HEK293 (cell line): Measurements from ENCODE around the gene MAPK12.

Experiments
- CTCF ChIA-PET: fragments of 350-600 bp; formaldehyde crosslinking; extraction: SDS; loops from one replicate; lab custom pipeline; 2021; ENCODE audit warnings: antibody characterized with exemption; lab: Yijun Ruan, JAX
- POLR2A ChIA-PET: fragments of 300-600 bp; formaldehyde crosslinking; extraction: SDS; loops from one replicate; lab custom pipeline; 2020; ENCODE audit warnings: antibody characterized with exemption, inconsistent platforms; lab: Yijun Ruan, JAX
- H3K27ac ChIP-seq: fragments of 200-500 bp; sonication (Bioruptor generic); 2 replicates; pipeline ENCODE4 v1.5.1; 2014; ENCODE audit warnings: low read depth, low read length, control low read depth, inconsistent platforms; ENCODE audit errors: extremely low read depth
- H3K36me3 ChIP-seq, 2 experiments: fragments of 200-500 bp in 1 of 2; sonication (Bioruptor generic) in 1 of 2; 1 replicate in 1 of 2; 2 replicates in 1 of 2; pipeline ENCODE4 v1.5.1; 2014 to 2017; ENCODE audit warnings: inconsistent platforms in 2 of 2, low read length in 2 of 2; ENCODE audit not compliant: control insufficient read depth in 2 of 2, insufficient read depth in 1 of 2
- H3K4me1 ChIP-seq: fragments of 200-500 bp; sonication (Bioruptor generic); 2 replicates; pipeline ENCODE4 v1.5.1; 2014; ENCODE audit warnings: mild to moderate bottlenecking, low read length, inconsistent platforms; ENCODE audit not compliant: control insufficient read depth, insufficient read depth
- H3K4me3 ChIP-seq: 2 replicates; pipeline ENCODE4 v1.5.1; 2011; ENCODE audit warnings: low read depth, mild to moderate bottlenecking, control low read depth, low read length, moderate library complexity
- H3K9me3 ChIP-seq: fragments of 200-500 bp; sonication (Bioruptor generic); 2 replicates; pipeline ENCODE4 v1.5.1; 2014; ENCODE audit warnings: low read depth, low read length, inconsistent platforms; ENCODE audit not compliant: control insufficient read depth, insufficient read depth
- BCL11B ChIP-seq: fragments of 450-650 bp; formaldehyde crosslinking; IDR thresholded peaks from 2 replicates; pipeline ENCODE4 v1.5.1; 2016; ENCODE audit warnings: low read depth, missing biosample characterization, missing genetic modification characterization
- CTCF ChIP-seq: fragments of 450-650 bp; formaldehyde crosslinking; IDR thresholded peaks from 2 replicates; pipeline ENCODE4 v1.5.1; 2016; ENCODE audit warnings: missing biosample characterization, missing genetic modification characterization
- GLIS1 ChIP-seq: fragments of 450-650 bp; formaldehyde crosslinking; IDR thresholded peaks from 2 replicates; pipeline ENCODE4 v1.5.1; 2016; ENCODE audit warnings: missing biosample characterization, missing genetic modification characterization
- KLF10 ChIP-seq: fragments of 450-650 bp; IDR thresholded peaks from 2 replicates; pipeline ENCODE4 v1.5.1; 2018; ENCODE audit warnings: missing biosample characterization, mild to moderate bottlenecking, missing genetic modification characterization
- OSR2 ChIP-seq: fragments of 450-650 bp; formaldehyde crosslinking; IDR thresholded peaks from 2 replicates; pipeline ENCODE4 v1.5.1; 2016; ENCODE audit warnings: missing biosample characterization, missing genetic modification characterization
- PRDM4 ChIP-seq: fragments of 450-650 bp; formaldehyde crosslinking; IDR thresholded peaks from 2 replicates; pipeline ENCODE4 v1.5.1; 2017; ENCODE audit warnings: missing biosample characterization, missing genetic modification characterization
- SCRT1 ChIP-seq: fragments of 450-650 bp; formaldehyde crosslinking; IDR thresholded peaks from 2 replicates; pipeline ENCODE4 v1.5.1; 2016; ENCODE audit warnings: missing biosample characterization, missing genetic modification characterization, borderline replicate concordance
- SCRT2 ChIP-seq: fragments of 450-650 bp; formaldehyde crosslinking; IDR thresholded peaks from 2 replicates; pipeline ENCODE4 v1.5.1; 2016; ENCODE audit warnings: missing biosample characterization, missing genetic modification characterization
- YY1 ChIP-seq: fragments of 450-650 bp; formaldehyde crosslinking; IDR thresholded peaks from 2 replicates; pipeline ENCODE4 v1.5.1; 2018; ENCODE audit warnings: missing biosample characterization, missing genetic modification characterization
- ZEB2 ChIP-seq: fragments of 450-650 bp; formaldehyde crosslinking; IDR thresholded peaks from 2 replicates; pipeline ENCODE4 v1.5.1; 2016; ENCODE audit warnings: missing biosample characterization, missing genetic modification characterization
- ZIC2 ChIP-seq: fragments of 450-650 bp; formaldehyde crosslinking; IDR thresholded peaks from 2 replicates; pipeline ENCODE4 v1.5.1; 2016; ENCODE audit warnings: missing biosample characterization, missing genetic modification characterization
- ZNF239 ChIP-seq: fragments of 450-650 bp; formaldehyde crosslinking; IDR thresholded peaks from 2 replicates; pipeline ENCODE4 v1.5.1; 2016; ENCODE audit warnings: missing biosample characterization, missing genetic modification characterization
- ZNF514 ChIP-seq: fragments of 450-650 bp; formaldehyde crosslinking; IDR thresholded peaks from 2 replicates; pipeline ENCODE4 v1.5.1; 2016; ENCODE audit warnings: missing biosample characterization, missing genetic modification characterization
- ZNF654 ChIP-seq: fragments of 450-650 bp; formaldehyde crosslinking; IDR thresholded peaks from 2 replicates; pipeline ENCODE4 v1.5.1; 2016; ENCODE audit warnings: low read depth, missing biosample characterization, missing genetic modification characterization
- ZNF776 ChIP-seq: fragments of 450-650 bp; formaldehyde crosslinking; IDR thresholded peaks from 2 replicates; pipeline ENCODE4 v1.5.0; 2017; ENCODE audit warnings: missing biosample characterization, missing genetic modification characterization, borderline replicate concordance
- TF ChIP-seq, protein P1 (sequence below): fragments of 450-650 bp; formaldehyde crosslinking; IDR thresholded peaks from 2 replicates; pipeline ENCODE4 v1.5.1; 2016; ENCODE audit warnings: missing biosample characterization, missing genetic modification characterization

Gene MAPK12

GRCh38 chr22:50242406-50242949, 19.0 kb downstream of the MAPK12 start (continued):
- peak; percentile 68 for TF ChIP-seq PRDM4
- TF ChIP-seq, protein P1, sequence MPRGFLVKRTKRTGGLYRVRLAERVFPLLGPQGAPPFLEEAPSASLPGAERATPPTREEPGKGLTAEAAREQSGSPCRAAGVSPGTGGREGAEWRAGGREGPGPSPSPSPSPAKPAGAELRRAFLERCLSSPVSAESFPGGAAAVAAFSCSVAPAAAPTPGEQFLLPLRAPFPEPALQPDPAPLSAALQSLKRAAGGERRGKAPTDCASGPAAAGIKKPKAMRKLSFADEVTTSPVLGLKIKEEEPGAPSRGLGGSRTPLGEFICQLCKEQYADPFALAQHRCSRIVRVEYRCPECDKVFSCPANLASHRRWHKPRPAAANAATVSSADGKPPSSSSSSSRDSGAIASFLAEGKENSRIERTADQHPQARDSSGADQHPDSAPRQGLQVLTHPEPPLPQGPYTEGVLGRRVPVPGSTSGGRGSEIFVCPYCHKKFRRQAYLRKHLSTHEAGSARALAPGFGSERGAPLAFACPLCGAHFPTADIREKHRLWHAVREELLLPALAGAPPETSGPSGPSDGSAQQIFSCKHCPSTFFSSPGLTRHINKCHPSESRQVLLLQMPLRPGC = peak; percentile 44; the same call in 1 of the 2 replicates
- TF ChIP-seq ZEB2 = peak; percentile 26; the same call in 1 of the 2 replicates
- TF ChIP-seq OSR2 (tag by site-specific recombination) = peak; percentile 82

DNA sequence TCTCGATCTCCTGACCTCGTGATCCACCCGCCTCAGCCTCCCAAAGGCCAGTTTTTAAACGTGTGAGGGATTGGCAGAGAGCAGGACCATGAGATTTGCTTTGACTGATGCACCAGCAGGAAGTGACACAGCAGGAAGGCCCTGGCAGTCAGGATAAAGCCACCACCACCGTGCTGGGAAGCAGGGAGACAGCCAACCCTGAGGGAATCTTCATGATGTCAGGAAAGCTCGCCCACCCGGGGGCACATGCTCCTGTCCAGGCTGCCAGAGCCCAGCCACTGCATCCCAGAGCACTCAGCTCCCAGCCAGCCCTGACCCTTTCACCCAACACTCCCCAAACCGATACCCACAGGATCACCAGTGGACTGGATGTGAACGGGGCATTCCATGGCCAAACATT, 22.7 kb downstream of the MAPK12 start:
- Histone ChIP-seq H3K27ac (no peak overlapping the region), H3K4me1 (no peaks in the 10 kb centered on the region), H3K9me3 (no peaks in the 10 kb centered on the region), H3K4me3 (no peak overlapping the region), H3K36me3 (peaks cover 21 to 58% of the 10 kb centered on the region in 2 experiments; a peak in 2 of 3 replicates)
- ChIA-PET CTCF (interaction anchor here (0.6 to 1.9 kb wide), 7 partner anchors 10 to 128 kb away, joined by 3 to 7 read pairs (median 4); partner anchors contain the start of gene HDAC10), POLR2A (no interaction called here)
- no peak for TF ChIP-seq SCRT2 (tag by site-specific recombination)
- TF ChIP-seq ZNF239 (tag by site-specific recombination) = no peak
- peak; percentile 71 for TF ChIP-seq ZIC2
- no peak for TF ChIP-seq KLF10 (tag by site-specific recombination)

- Histone ChIP-seq H3K9me3 (no peaks in the 10 kb centered on the region), H3K36me3 (peaks cover 21 to 73% of the 10 kb centered on the region in 2 experiments; a peak in 2 of 3 replicates), H3K27ac (no peak overlapping the region), H3K4me1 (no peaks in the 10 kb centered on the region), H3K4me3 (no peak overlapping the region)
- TF ChIP-seq ZNF514 (tag by site-specific recombination) = no peak
- TF ChIP-seq GLIS1 (tag by site-specific recombination) = peak; percentile 63
- no peak for TF ChIP-seq YY1 (tag by site-specific recombination)
- peak; percentile 21 for TF ChIP-seq ZNF654 (tag by site-specific recombination)
- TF ChIP-seq CTCF (tag by site-specific recombination) = peak; percentile 25; the same call in 1 of the 2 replicates
- TF ChIP-seq ZNF776 (tag by site-specific recombination) = no peak
- no peak for TF ChIP-seq BCL11B (tag by site-specific recombination)
- TF ChIP-seq SCRT1 (tag by site-specific recombination) = peak; percentile 12; the same call in 1 of the 2 replicates
- peak; percentile 98 for TF ChIP-seq ZIC2
- POLR2A ChIA-PET = interaction anchor here (0.9 kb wide), 1 partner anchor 25 kb away, joined by 3 read pairs; no protein-coding TSS in a partner anchor
- CTCF ChIA-PET = interaction anchor here (1.0 to 1.6 kb wide), 4 partner anchors 9 to 469 kb away, joined by 3 to 9 read pairs (median 4); no protein-coding TSS in a partner anchor
Measured at GRCh38 chr22:50236731-50237409, 24.6 kb downstream of the MAPK12 start.
